DOHH2 (cell line): ENCODE results near the gene CASQ1.

Experiments
- H3F3A ChIP-seq: fragments of 200-600 bp; sonication (generic), shearing (Covaris generic); 2 replicates; pipeline ENCODE4 v1.6.0; 2016; ENCODE audit warnings: antibody characterized with exemption, mild to moderate bottlenecking; ENCODE audit not compliant: control insufficient read depth, insufficient read depth
- H3K27ac ChIP-seq: fragments of 200-600 bp; sonication (generic); 2 replicates; pipeline ENCODE4 v1.5.1; 2014; ENCODE audit warnings: low read depth, mild to moderate bottlenecking, low read length, moderate library complexity
- H3K27me3 ChIP-seq: fragments of 200-600 bp; sonication (generic); 2 replicates; pipeline ENCODE4 v1.6.1; 2014; ENCODE audit warnings: mild to moderate bottlenecking, low read length, mixed read lengths; ENCODE audit not compliant: control insufficient read depth
- H3K36me3 ChIP-seq: fragments of 200-600 bp; sonication (generic); 2 replicates; pipeline ENCODE4 v1.6.1; 2014; ENCODE audit warnings: mild to moderate bottlenecking, low read length, moderate library complexity, mixed read lengths; ENCODE audit not compliant: control insufficient read depth
- H3K4me1 ChIP-seq: fragments of 200-600 bp; sonication (generic); 2 replicates; pipeline ENCODE4 v1.6.1; 2014; ENCODE audit warnings: mild to moderate bottlenecking, low read length, mixed read lengths; ENCODE audit not compliant: control insufficient read depth
- H3K4me2 ChIP-seq: fragments of 200-600 bp; sonication (generic); 2 replicates; pipeline ENCODE4 v1.6.0; 2014; ENCODE audit warnings: mild to moderate bottlenecking, low read length, moderate library complexity
- H3K4me3 ChIP-seq: fragments of 200-600 bp; sonication (generic); 2 replicates; pipeline ENCODE4 v1.5.1; 2014; ENCODE audit warnings: mild to moderate bottlenecking, low read length, mixed read lengths
- H3K79me2 ChIP-seq: fragments of 200-600 bp; sonication (generic); 2 replicates; pipeline ENCODE4 v1.6.1; 2014; ENCODE audit warnings: mild to moderate bottlenecking, low read length, mixed read lengths; ENCODE audit not compliant: control insufficient read depth
- H3K9me2 ChIP-seq: fragments of 200-600 bp; sonication (generic); replicated peaks from 2 replicates; pipeline ENCODE4 v1.6.1; 2014; ENCODE audit warnings: mild to moderate bottlenecking, low read length, mixed read lengths; ENCODE audit not compliant: control insufficient read depth
- H3K9me3 ChIP-seq: fragments of 200-600 bp; sonication (generic); 2 replicates; pipeline ENCODE4 v1.6.1; 2014; ENCODE audit warnings: antibody characterized with exemption, low read length, mixed read lengths; ENCODE audit not compliant: control insufficient read depth, insufficient read depth
- H4K20me1 ChIP-seq: fragments of 200-600 bp; sonication (generic); 2 replicates; pipeline ENCODE4 v1.6.0; 2014; ENCODE audit warnings: low read depth, mild to moderate bottlenecking, antibody characterized with exemption, low read length, moderate library complexity; ENCODE audit not compliant: control insufficient read depth, insufficient read depth
- EZH2phosphoT487 ChIP-seq: fragments of 200-600 bp; sonication (generic); IDR thresholded peaks from 2 replicates; pipeline ENCODE4 v1.6.1; 2017; ENCODE audit warnings: borderline replicate concordance, mild to moderate bottlenecking, antibody characterized with exemption, low read length, moderate library complexity, mixed read lengths
- TF ChIP-seq, protein P1 (sequence below): fragments of 200-600 bp; sonication (generic); IDR thresholded peaks from one replicate; pipeline ENCODE4 v1.5.1; 2014; ENCODE audit warnings: antibody characterized with exemption, mild to moderate bottlenecking, low read depth, low read length; ENCODE audit not compliant: poor library complexity, severe bottlenecking

The CASQ1 gene

GRCh38 chr1:160236806-160237205 lies 46.4 kb downstream of the CASQ1 start:
- H3K4me1 ChIP-seq, result no peaks in the 10 kb centered on the region
- H3K79me2 ChIP-seq, result 0 out of 2 replicates have a peak, but pooled peaks cover 2% of the 10 kb centered on the region
- H3K27me3 ChIP-seq, result no peaks in the 10 kb centered on the region
- no peaks in the 10 kb centered on the region for H3K9me2 ChIP-seq
- TF ChIP-seq, protein P1, sequence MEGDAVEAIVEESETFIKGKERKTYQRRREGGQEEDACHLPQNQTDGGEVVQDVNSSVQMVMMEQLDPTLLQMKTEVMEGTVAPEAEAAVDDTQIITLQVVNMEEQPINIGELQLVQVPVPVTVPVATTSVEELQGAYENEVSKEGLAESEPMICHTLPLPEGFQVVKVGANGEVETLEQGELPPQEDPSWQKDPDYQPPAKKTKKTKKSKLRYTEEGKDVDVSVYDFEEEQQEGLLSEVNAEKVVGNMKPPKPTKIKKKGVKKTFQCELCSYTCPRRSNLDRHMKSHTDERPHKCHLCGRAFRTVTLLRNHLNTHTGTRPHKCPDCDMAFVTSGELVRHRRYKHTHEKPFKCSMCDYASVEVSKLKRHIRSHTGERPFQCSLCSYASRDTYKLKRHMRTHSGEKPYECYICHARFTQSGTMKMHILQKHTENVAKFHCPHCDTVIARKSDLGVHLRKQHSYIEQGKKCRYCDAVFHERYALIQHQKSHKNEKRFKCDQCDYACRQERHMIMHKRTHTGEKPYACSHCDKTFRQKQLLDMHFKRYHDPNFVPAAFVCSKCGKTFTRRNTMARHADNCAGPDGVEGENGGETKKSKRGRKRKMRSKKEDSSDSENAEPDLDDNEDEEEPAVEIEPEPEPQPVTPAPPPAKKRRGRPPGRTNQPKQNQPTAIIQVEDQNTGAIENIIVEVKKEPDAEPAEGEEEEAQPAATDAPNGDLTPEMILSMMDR, result no peak
- TF ChIP-seq EZH2phosphoT487, result no peak
- no peak overlapping the region for H3K4me2 ChIP-seq
- H3F3A ChIP-seq, result no peaks in the 10 kb centered on the region
- H4K20me1 ChIP-seq, result no peaks in the 10 kb centered on the region
- H3K4me3 ChIP-seq, result no peak overlapping the region
- H3K27ac ChIP-seq, result no peak overlapping the region
- H3K36me3 ChIP-seq, result peaks cover 82% of the 10 kb centered on the region
- no peaks in the 10 kb centered on the region for H3K9me3 ChIP-seq

- Histone ChIP-seq H3F3A (no peaks in the 10 kb centered on the region), H3K9me3 (no peaks in the 10 kb centered on the region), H3K4me2 (no peak overlapping the region), H4K20me1 (no peaks in the 10 kb centered on the region), H3K36me3 (peaks cover 84% of the 10 kb centered on the region), H3K27me3 (no peaks in the 10 kb centered on the region), H3K27ac (no peak overlapping the region), H3K4me3 (no peak overlapping the region), H3K79me2 (0 out of 2 replicates have a peak, but pooled peaks cover 2% of the 10 kb centered on the region), H3K4me1 (no peaks in the 10 kb centered on the region), H3K9me2 (no peaks in the 10 kb centered on the region)
- no peak for TF ChIP-seq EZH2phosphoT487
- TF ChIP-seq, protein P1, result no peak
Observed at GRCh38 chr1:160237558-160237957, 47.2 kb downstream of the CASQ1 start.

DNA sequence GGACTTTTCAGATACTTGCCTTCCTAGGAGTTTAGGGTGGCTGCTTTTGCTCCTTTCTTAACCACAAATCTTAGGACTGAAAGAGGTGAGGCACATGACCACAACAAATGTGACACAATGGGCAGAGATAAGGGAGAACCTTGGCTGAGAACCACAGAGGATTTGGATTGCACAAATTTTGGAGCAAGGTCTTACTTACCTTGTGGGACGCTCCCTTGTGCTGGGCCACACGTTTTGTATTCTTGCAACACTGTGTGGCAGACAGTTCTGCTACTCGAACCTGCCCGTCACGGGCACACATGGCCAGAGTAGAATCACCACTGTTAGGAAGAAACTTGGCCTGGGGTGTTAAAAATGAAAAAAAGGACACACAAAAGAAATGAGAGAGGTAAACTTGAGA lies 48.0 kb downstream of the CASQ1 start:
- no peaks in the 10 kb centered on the region for H3K9me2 ChIP-seq
- H3K4me3 ChIP-seq, result no peak overlapping the region
- no peaks in the 10 kb centered on the region for H3K9me3 ChIP-seq
- TF ChIP-seq, protein P1, result no peak
- TF ChIP-seq EZH2phosphoT487, result no peak
- peaks cover 84% of the 10 kb centered on the region for H3K36me3 ChIP-seq
- H4K20me1 ChIP-seq, result no peaks in the 10 kb centered on the region
- no peaks in the 10 kb centered on the region for H3K27me3 ChIP-seq
- no peaks in the 10 kb centered on the region for H3F3A ChIP-seq
- no peaks in the 10 kb centered on the region for H3K4me1 ChIP-seq
- H3K79me2 ChIP-seq, result peaks cover 2% of the 10 kb centered on the region; the same call in 1 of the 2 replicates
- no peak overlapping the region for H3K4me2 ChIP-seq
- no peak overlapping the region for H3K27ac ChIP-seq
